GM20000 (cell line): ENCODE results near the gene PRKCZ.

Experiments used
- DNase-seq: peaks from one replicate; pipeline ENCODE4 v3.0.0; 2012; ENCODE audit warnings: low spot score
- CTCF ChIP-seq: IDR thresholded peaks from 2 replicates; pipeline ENCODE4 v1.5.1; 2012; ENCODE audit warnings: mild to moderate bottlenecking, control low read depth; ENCODE audit errors: extremely low read depth, missing control alignments

PRKCZ gene

GRCh38 chr1:2052756-2053155 lies 2.5 kb downstream of the PRKCZ start:
- TF ChIP-seq CTCF: no peak
- no peak for DNase-seq

GRCh38 chr1:2053217-2053616 lies 3.0 kb downstream of the PRKCZ start:
- TF ChIP-seq CTCF: no peak
- DNase-seq: no peak

GRCh38 chr1:2053784-2054376 lies 3.7 kb downstream of the PRKCZ start:
- TF ChIP-seq CTCF: no peak
- DNase-seq: no peak

GRCh38 chr1:2054560-2054959 lies 4.3 kb downstream of the PRKCZ start:
- DNase-seq: no peak

GRCh38 chr1:2055911-2056575 lies 5.8 kb downstream of the PRKCZ start:
- TF ChIP-seq CTCF: no peak
- no peak for DNase-seq

More at GRCh38 chr1:2054560-2054959, 4.3 kb downstream of the PRKCZ start:
- TF ChIP-seq CTCF: no peak

GRCh38 chr1:2056955-2057590 lies 6.9 kb downstream of the PRKCZ start:
- TF ChIP-seq CTCF: no peak
- DNase-seq: no peak

GRCh38 chr1:2059290-2059953 lies 9.2 kb downstream of the PRKCZ start:
- no peak for TF ChIP-seq CTCF
- DNase-seq: no peak
